NCI-H526 treated with DMSO at 0.1 percent for 48 hours (cell line): ENCODE measurements around the gene ZBTB39.
A peak's percentile ranks its signal among the peaks of the same experiment; 100 is the strongest.
"Not testable (repeated sequence)": the region's sequence is repeated elsewhere in the genome, so short reads cannot be mapped to it uniquely, and the experiment has no call there.

ENCODE experiments used
- DNase-seq: peaks from one replicate; lab custom pipeline; 2025; lab: John Stamatoyannopoulos, UW

Gene ZBTB39

DNA sequence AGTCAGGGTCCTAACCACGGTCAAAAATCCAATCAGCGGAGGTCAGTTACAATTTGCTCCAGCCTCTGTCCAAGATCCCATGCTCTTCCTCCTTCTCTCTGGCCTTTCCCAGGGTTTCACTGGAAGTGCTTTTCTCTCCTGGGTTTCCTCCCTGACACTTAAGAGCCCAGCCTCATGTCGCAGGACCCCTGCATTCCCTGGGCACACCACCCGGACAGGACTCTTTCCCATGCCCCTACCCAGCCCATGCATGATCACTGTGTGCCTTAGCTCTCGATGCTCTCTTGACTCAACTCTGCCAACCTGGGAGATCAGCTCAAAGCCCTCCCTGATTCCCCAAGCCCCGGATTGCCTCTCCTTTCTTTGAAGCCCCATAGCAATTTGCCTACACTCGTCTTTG, 25.4 kb upstream of the ZBTB39 start:
- DNase-seq: no peak

DNA sequence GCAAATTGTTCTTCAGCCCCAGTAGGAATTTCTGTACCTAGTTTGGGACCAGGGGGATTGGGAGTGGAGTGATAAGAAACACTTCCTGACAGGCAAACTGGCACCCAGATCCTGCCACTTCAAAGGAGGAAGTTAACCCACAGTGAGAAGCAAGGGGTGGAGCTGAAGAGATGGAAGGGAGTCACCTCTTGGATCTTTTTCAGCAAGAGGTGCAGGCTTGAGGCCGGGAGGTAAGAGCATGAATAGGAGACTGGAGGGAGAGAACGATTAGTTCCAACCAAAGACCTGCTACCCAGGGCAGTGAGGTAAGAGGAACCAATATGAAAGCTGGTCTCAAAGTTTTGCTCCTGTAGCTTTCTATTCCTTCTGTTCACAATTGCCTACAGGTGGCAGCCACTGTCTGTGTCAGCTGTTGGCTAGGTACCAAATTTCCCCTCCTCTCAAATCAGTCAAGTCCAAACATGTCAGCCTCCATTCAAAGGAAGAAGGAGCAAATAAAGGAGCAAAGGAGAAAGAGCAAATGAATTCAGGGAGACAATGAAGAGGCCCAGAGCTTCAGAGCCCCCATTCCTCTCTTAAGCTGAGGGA, 24.9 kb upstream of the ZBTB39 start:
- DNase-seq: peak; percentile 40

DNA sequence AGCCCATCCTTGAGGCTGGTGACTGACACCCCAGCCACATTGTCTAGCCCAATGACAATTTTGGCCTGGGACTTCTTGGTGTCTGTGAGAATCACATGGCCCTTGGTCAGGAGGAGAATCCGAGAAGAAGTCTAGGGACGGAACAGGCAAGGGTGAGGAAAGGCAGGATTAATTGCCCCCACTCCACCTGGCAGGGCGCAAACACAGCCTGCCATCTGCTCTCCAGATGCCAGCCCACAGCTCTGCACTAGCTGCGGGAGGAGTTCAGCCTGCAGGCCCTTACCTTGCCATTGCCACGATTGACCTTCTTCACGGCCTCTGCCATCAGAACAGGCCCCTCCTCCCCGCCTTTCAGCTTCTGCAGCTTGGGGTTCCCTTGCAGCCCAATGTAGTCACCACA, 23.1 kb upstream of the ZBTB39 start:
- DNase-seq: no peak

DNA sequence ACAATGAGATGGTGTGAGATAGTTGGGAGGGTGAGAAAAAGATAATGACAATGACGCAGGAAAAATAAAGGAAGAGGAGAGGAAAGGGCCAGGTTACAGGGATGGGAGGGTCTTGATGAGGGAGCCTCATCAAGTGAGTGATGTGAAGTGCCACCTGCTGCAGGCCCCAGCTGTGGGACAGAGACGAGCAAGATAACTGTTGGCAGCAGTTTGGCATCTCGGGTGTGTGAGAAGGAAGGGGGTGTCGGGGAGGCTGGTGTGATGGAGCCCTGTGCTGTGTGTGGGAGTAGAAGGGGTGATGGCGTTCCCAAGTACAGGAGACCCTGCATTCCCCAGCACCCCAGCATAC, 21.4 kb upstream of the ZBTB39 start:
- no peak for DNase-seq

DNA sequence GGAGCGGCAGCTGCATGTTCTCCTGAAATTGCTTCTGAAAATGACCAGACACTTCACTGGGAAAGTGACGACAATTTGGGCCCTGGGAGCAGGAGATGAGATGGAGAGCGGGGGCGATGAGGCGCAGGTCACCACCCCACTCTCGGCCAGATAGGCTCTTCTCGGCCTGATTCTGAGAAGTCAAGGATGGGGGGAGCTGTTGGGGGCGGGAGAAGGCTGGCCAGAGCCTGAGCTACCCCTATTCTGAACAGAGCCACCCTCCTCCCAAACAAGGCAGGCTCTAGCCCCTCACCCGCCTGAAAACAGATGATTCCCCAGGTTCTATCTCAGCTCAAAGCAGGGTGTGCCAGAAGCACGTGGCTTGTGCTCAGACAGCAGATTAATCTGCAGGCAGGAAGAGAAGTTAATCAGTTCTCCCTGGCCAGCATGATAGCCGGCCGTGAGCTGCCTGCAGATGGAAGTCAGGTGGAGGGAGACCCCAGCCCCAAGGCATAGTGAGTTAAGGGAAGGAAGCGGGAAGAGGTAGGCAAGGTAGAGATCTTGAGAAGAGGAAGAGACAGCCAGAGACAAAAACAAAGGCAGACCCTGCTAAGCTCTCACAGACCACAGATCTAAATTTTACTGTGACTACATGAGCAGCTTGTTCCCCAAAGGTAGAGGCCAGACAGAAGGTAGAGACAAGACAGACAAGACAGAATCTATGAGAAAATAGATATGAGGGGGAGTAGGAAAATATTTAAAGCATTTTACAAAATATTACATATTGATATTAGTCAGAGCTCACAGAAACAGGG, 20.9 kb upstream of the ZBTB39 start:
- no peak for DNase-seq

DNA sequence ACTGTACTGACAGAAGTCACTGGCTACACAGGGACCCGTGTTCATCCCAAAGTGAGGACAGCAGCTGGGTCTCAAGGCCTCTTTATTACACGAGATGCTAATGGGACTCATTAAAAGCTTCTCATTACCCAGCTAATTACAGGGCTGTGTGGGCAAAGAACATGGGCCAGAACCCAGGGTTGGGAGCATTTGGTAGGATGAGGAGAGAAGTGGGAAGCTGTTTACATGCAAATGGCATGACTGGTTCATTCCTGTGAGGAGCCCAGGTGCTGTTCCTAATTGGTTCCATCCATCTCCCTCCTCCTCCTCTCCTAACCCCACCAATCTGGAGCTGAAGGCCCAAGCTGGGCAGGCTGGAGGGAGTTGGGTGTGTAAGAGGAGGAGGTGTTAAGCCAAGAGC, 18.9 kb upstream of the ZBTB39 start:
- DNase-seq: no peak

DNA sequence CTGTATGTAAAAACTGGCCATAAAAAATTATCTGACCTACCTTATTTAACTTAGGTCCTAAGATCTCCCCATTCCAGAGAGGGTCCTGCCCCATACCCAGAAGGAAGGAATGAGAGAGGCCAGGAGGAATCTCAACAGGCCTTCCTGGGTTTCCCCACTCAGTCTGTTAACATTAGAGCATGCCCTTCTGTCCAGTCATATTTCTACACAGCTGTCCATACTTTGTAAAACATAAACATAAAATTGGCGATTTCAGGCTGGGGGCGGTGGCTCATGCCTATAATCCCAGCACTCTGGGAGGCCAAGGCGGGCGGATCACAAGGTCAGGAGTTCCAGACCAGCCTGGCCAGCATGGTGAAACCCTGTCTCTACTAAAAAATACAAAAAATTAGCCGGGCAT, 16.0 kb upstream of the ZBTB39 start:
- not testable (repeated sequence) for DNase-seq

DNA sequence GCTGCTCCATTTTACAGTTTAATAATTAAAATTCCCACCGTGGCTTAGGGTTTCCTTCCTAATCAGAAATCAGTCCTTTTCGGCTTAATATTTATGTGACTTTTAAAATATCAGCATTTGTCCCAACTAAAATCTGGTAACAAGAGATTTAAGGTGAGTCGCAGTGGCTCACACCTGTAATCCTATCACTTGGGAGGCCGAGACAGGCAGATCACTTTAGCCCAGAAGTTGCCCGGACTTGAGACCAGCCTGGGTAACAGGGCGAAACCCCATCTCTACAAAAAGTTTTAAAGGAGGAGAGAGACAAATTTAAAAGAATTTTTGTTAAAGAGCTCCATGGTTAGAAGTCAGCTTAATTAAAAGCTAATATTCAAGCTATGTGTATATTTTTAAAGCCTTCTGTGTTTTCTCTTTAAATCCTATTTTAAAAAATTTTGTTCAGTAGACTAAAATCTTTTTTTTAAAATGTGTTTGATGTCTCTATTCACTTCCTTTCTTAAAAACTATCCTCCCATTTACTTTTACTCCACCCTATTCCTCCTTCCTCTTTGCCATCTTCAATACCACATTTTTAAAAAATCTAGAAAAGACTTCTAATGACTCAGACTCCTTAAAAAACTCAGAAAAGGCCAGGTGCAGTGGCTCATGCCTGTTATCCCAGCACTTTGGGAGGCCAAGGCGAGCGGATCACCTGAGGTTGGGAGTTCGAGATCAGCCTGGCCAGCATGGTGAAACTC, 13.8 kb upstream of the ZBTB39 start:
- DNase-seq: no peak

DNA sequence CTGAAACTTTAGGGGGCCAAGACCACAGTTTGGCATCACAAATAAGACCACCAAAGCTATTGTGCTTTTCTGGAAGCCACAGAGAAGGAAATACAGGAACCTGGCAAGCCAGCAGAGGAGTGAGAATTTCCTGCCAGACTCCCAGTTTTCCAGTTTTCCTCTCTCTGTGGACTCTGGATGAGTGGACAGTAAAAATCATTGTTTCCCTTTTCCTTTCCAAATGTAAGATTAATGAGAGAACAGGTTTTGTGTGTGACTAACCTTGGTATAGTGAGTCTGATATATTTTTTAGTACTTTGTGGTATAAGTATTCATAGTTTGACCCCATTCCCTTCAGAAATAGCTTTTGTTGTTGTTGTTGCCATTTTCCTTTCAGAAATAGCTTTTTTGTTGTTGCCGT, 12.6 kb upstream of the ZBTB39 start:
- no peak for DNase-seq

DNA sequence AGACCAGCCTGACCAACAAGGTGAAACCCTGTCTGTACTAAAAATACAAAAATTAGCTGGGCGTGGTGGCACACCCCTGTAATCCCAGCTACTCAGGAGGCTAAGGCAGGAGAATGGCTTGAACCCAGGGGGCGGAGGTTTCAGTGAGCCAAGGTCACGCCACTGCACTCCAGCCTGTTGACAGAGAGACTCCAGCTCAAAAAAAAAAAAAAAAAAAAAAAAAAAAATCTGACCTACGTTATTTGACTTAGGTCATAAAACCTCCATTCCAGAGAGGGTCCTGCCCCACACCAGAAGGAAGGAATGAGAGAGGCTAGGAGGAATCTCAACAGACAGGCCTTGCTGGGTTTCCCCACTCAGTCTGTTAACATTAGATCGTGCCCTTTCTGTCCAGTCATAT, 12.0 kb upstream of the ZBTB39 start:
- not testable (repeated sequence) for DNase-seq

DNA sequence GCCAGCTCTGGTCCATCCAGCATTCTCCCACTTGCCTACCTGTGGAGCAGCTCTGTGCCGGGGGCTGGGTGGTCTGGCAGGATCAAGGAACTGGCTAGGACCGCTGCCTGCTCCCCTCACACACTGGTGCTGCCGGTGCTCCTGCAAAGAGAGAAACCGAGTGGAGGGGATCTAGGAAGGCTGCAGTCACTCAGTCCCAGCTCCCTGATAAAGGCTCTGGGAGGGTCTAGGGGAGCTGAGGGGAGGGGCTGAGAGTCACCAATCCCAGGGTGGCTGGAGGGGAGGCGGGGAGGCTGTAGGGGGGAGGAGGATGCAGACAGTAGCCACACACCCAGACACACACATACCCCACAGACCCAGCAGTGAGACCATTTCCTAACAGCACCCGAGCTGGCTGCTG, 10.0 kb upstream of the ZBTB39 start, which contains the start of gene TAC3:
TSS of gene TAC3 (minus strand) at position 182 of the 400 bp plus-strand sequence. CDS start 732 bp downstream, outside the sequence.
- no peak for DNase-seq

DNA sequence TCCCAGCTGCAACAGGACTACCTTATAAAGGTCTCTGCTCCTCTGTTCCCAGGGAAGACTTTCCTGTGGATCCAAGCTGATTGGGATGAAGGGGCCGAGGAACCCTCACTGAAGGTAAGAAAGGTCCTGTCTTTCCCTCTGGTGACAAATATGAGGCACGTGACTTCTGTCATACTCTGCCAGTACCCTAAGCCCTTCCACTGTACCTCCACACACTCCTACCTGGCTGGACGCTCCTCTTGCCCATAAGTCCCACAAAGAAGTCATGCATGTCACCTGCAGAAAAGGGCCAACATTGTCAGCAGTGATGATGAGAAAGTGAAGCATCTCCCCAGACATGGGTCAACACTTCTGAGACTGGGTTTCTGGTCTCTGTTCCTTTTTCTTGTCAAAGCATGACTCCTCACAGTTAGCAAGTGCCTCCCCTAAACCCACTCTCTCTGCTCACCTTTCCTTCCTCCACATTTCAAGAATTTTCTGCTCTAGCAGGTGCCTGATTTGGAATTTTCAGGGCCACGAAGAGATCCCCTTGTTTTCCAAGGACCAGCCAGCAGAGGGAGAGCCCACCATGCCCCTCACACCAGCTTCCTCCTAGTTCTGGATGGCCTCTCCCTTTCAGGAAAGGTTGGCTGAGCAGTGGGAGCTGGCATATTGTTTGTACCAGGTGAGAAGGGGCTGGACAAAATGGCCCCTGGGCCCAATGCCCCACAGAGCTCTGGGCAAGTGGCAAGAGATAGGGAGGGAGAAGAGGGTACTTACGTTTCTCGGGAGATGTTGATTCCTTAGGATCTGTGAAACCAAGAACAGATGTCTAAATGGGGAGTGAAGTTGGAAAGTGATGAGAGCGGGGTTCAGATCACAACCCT, 6.5 kb upstream of the ZBTB39 start:
- DNase-seq: no peak

DNA sequence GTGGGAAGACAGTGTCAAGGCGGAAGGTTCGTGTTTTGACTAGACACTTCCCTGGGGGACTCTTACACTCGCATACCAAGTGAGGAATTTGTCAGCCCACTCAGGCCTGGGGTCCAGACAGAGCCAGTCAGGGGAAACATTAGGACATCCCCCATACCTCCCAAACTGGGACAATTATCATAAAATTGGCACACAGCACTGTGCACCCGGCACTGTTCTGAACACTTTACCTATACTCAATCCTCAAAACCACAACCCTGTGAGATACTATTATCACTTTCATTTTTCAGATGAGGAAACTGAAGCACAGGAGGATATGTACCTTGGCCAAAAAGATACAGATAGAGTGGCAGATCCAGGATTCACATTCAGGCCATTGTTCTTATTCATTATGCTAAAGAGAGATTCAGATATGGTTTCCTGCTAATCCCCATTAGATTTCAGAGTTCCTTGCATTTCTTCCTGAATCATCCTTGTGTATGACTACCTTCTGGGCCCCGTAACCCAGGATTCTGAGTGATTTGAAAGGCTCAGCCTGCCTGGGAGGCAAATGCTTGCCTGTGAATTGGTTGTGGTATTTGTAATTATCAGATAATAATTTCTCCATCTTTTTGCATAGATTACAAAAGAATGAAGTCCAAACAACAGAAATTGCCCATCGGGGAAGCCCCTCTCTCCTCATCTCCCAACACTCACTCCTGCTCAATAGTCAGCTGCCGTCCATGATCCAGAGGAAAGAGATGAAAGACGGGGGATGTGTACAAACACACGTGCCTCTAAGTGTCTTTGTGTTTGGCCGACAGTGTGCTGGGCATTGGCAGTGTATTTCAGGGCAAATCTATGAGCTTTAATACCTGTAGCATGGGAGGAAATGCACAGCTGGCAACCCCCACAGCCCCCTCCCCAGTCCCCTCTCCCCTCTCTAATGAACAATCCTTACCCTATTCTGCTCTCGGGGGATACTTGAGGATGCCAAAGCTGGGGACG, 5.4 kb upstream of the ZBTB39 start:
- no peak for DNase-seq

DNA sequence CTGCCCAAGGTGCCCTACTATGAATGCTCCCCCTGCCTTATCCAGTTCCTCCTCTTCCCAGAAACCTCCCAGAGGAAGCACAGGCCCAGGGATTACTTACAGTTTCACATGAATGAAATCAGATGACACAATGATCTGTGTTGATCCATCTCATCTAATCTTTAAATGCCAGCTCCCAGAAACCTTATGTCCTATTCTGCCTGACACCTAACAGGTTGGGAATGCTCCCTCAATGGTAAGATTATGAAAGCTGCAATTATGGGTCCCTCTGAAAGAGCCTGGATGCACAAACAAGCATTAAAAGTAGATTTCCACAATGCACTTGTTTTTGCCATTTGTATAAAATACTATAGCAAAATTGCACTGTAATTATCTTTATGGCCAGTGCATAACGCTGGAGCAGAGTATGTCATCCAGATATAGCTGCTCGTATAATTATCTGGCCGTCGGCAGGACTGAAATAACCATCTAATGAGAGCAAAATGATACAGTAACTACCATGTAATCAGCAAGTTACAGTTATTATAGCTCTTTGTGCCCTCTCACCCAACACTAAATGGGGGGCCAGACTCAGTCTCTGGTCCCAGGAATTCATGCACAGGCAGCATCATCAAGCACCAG, 4.4 kb upstream of the ZBTB39 start:
- DNase-seq: no peak

DNA sequence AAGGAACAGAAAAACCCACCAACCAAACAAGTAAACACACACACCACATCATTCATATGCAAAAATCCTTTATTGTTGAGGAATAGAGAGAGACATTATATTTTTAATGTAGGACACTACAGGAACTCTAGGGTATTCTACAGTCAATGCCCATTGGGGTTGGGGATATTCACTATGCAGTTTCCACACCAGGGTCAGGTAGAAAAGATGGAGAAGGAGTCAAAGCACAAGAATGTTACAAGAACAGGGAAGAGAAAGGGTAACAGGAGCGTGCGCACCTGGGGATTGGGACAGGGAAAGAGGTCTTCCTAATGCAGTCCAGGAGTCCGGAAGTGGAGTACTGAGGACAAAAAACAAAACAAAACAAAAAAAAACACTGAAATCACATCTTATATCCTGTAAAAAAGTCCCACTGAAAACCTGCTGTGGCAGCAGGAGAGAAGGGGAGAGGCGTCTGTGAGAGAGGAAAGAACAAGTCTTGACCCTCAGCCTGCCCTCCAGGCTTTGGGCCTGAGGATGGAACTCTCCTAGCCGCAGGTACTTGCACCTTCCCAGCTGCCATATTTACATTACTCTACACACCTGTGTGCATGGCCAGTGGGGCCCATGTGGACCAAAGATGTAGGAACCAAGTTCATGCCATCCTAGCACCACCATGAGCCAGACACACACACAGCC, 3.7 kb upstream of the ZBTB39 start:
- no peak for DNase-seq

DNA sequence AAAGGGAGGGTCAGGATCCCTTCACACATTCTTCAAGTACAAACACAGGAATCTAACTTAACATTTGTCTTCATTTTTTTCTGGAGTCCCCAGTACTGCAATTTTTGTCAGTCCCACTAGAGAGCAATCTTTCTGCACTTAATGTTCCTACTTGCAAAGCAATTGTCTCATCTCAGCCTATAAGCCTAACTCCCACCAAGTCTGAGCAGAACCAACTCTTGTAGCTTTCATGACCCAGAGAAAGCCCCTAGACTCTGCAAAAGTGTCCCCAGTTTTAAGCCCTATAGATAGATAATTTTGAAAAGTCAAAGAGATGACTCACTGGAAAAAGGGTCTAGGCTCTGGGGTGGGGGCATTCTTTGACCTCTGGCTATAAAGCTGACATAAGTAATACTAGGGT, 1.8 kb upstream of the ZBTB39 start:
- DNase-seq: peak; percentile 62

DNA sequence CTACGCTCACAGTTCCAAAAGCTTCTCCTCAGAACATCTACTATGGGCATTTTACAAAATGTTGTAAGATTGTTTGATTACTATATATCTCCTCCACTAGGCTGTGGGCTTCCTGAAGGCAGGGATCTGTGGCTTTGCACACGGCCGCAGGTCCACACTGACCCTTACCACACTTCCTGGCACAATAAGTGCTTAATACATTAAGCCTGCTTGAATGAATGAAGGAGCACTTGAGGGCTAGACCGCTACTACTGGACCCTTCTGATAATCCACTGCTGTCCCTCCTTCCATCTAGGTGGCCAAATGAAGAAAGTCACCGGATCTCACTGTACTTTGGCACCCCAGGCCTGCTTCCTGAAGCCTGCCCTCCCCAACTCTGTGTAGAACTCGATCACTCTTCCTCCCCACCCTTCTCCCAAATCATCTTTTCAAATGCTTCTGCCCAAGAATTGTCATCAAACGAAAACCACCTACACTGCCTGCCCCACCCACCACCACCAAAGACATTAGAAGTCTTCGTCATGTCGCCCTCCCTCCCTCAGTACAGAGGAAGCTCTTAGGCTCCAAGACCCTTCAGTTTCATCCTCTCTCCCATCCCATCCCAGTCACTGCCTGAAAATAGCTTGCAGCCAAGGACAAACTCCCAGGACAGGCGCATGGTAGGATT, 596 bp upstream of the ZBTB39 start:
- DNase-seq: no peak

DNA sequence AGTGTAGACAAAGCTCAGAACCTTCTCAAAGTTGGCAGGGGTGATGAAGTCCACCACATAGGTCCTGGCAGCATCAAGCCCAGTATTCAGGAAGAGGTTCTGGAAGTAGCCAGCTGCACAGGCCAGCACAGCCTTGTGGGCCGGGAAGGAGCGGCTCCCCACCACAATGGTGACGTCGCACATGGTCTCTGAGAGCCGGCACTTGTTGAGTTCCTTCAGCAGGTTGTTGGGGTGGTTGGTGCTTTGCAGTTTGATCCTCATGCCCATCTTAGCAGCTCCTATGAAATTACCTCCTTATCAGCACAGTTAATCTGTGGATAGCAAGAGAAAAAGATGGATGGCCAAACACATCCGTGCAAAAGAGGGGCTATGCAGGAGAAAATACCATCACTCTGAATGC, 1.7 kb downstream of the ZBTB39 start:
- no peak for DNase-seq

DNA sequence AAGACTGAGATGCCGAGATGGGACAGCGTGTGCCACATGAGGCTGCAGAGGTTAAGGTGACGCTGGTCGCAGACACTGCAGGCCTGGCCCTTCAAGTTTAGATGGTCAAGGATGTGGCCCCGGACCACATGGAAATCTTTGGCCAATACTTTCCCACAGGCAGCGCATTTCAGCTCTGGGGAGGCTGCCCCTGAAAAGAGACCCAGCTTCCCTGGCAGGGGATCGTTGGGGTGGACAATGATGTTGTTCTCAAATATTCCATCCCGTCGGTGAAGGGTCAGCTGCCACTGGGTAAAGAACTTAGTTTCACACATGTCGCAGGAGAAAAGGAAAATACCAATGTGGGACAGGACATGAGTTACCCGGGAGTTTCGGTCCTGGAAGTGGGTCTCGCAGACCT, 3.0 kb downstream of the ZBTB39 start:
- no peak for DNase-seq
